HepG2 (cell line): ENCODE measurements around the gene SSR2. TPM values are rescaled to one million over a fixed set of nuclear protein-coding genes. Genes with fewer than 3 reads are reported as not detected.

Experiments used
- ARID5B ChIP-seq: IDR thresholded peaks from 2 replicates; pipeline ENCODE4 v1.4.0; 2020; ENCODE audit warnings: mild to moderate bottlenecking, missing genetic modification reagents
- ZBTB38 ChIP-seq: sonication (generic); formaldehyde crosslinking; IDR thresholded peaks from 2 replicates; pipeline ENCODE4 v1.5.1; 2020; ENCODE audit warnings: mild to moderate bottlenecking, missing genetic modification reagents
- ZNF687 ChIP-seq: sonication (generic); formaldehyde crosslinking; IDR thresholded peaks from 2 replicates; pipeline ENCODE4 v1.5.1; 2020; ENCODE audit warnings: mild to moderate bottlenecking, missing genetic modification reagents, moderate library complexity
- polyA plus RNA-seq, 8 experiments: library from polyadenylated mRNA; depleted of rRNA in 3 of 8; stranded (reverse) in 7 of 8; unstranded in 1 of 8; fragments of >200 nt; fragmentation: Illumina TruSeq in 4 of 8; extraction: Trizol in 4 of 8; gene quantifications; 2 replicates each; pipeline versions ENCODE4 v1.2.1 to v1.2.3, GENCODE V29; 2011 to 2016; ENCODE audit warnings: low read depth in 4 of 8, missing spikeins in 1 of 8, mixed read lengths in 1 of 8; ENCODE audit not compliant: insufficient read depth in 1 of 8
- total RNA-seq, 5 experiments: library from RNA; depleted of rRNA; stranded (reverse); fragments of >200 nt; fragmentation: Illumina TruSeq; extraction: Trizol; gene quantifications; 2 replicates each; pipeline ENCODE4 v1.2.3, GENCODE V29; 2016; ENCODE audit warnings: low read depth in 1 of 5

The SSR2 gene
- total and polyA plus RNA-seq, 2 of the 13 experiments (the other 11 are each of a cell fraction or from before 2014, with no cell fraction given), result 284 to 461 TPM

- TF ChIP-seq ZNF687 (CRISPR knock-in tag) (peak; percentile 73), ARID5B (CRISPR knock-in tag) (no peak), ZBTB38 (CRISPR knock-in tag) (peak; percentile 72)
Measured at GRCh38 chr1:155970531-155971167, 50.1 kb downstream of the SSR2 start (continued).
